Muscle of leg (tissue), 11 donors: ENCODE results near the gene COIL. TPM values are rescaled to one million over a fixed set of nuclear protein-coding genes. Genes with fewer than 3 reads are reported as not detected.
A peak's percentile ranks its signal among the peaks of the same experiment; 100 is the strongest.

Experiments used
- DNase-seq: peaks from one replicate; pipeline ENCODE4 v3.0.0; 2013
- H3K27ac ChIP-seq: one replicate; pipeline ENCODE4 v1.5.1; 2013; ENCODE audit warnings: mild to moderate bottlenecking, low read length, control low read depth
- H3K27me3 ChIP-seq: one replicate; pipeline ENCODE4 v1.6.1; 2013; ENCODE audit warnings: low read length; ENCODE audit not compliant: control insufficient read depth, insufficient read depth
- H3K36me3 ChIP-seq: one replicate; pipeline ENCODE4 v1.6.1; 2013; ENCODE audit warnings: low read length; ENCODE audit not compliant: control insufficient read depth, insufficient read depth
- H3K4me1 ChIP-seq: one replicate; pipeline ENCODE4 v1.6.1; 2013; ENCODE audit warnings: low read length; ENCODE audit not compliant: control insufficient read depth, insufficient read depth
- H3K4me3 ChIP-seq: one replicate; pipeline ENCODE4 v1.5.1; 2013; ENCODE audit warnings: low read length, control low read depth
- H3K9me3 ChIP-seq: replicated peaks from 2 replicates; pipeline ENCODE4 v1.6.1; 2013; ENCODE audit warnings: low read depth, low read length; ENCODE audit not compliant: control insufficient read depth
- WGBS: methylation state at CpG from one replicate; pipeline ENCODE4 v1.1.5; 2013; ENCODE audit warnings: missing lambda C conversion rate; ENCODE audit not compliant: insufficient coverage; 5-methylcytosine and 5-hydroxymethylcytosine counted together
- polyA plus RNA-seq, 8 donors: library from polyadenylated mRNA; unstranded; fragments of 120-200 nt; gene quantifications; one replicate each; pipeline versions ENCODE4 v1.2.1 to v1.2.3, GENCODE V29; 2013; ENCODE audit warnings: inconsistent platforms in 1 of 8, low replicate concordance in 1 of 8; ENCODE audit not compliant: insufficient read length in 8 of 8, insufficient read depth in 1 of 8
- total RNA-seq: library from RNA; stranded (reverse); fragments of 120-200 nt; gene quantifications from one replicate; pipeline ENCODE4 v1.2.4, GENCODE V29; 2013

The COIL gene
- total and polyA plus RNA-seq, 9 donors, result 13.9 to 19.1 (median 16.9) TPM

DNA sequence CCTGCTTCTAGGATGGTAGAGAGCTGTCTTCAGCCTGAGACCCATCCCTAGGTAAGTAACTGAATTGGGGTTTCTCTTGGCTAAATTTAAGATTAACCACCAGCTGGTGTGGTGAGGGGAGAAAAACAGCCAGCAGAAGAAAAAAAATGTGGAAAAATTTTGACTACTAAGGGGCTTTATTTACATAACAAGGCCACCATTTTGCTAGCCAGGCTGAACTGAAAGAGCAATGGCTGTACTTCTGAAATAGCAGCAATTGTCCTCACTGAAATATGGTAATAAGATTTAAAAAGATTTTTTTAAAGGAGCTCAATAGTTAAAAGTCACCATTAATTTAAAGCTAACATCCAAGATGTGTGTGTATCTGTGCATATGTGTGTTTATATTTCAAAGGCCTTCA, 34.6 kb downstream of the COIL start:
- H3K36me3 ChIP-seq, result no peaks in the 10 kb centered on the region
- H3K9me3 ChIP-seq, result peaks cover 8% of the 10 kb centered on the region
- no peaks in the 10 kb centered on the region for H3K27me3 ChIP-seq
- no peak overlapping the region for H3K27ac ChIP-seq
- H3K4me3 ChIP-seq, result no peak overlapping the region
- no peaks in the 10 kb centered on the region for H3K4me1 ChIP-seq
- DNase-seq, result no peak

GRCh38 chr17:56925088-56925487, 35.8 kb downstream of the COIL start:
- Histone ChIP-seq H3K27ac (no peak overlapping the region), H3K4me3 (no peak overlapping the region), H3K36me3 (no peaks in the 10 kb centered on the region), H3K9me3 (no peaks in the 10 kb centered on the region), H3K4me1 (no peaks in the 10 kb centered on the region), H3K27me3 (no peaks in the 10 kb centered on the region)
- WGBS, result 100% methylated on average over 1 of the region's 2 CpGs
- no peak for DNase-seq

DNA sequence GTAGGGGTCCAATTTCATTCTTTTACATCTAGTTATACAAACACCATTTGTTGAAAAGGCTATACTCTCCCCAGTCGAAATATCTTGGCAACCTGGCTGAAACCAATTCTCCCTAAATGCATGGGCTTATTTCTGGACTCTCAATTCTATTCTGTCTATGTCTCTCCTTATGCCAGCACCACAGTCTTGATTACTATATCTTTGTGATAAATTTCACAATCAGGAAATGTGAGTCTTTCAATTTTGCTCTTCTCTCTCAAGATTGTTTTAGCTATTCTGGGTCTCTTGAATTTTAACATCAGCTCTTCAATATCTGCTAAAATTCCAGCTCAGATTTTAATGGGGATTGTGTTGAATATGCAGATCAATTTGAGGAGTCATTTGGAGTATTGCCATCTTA, 41.1 kb downstream of the COIL start:
- H3K36me3 ChIP-seq, result no peaks in the 10 kb centered on the region
- H3K27ac ChIP-seq, result no peak overlapping the region
- no peaks in the 10 kb centered on the region for H3K27me3 ChIP-seq
- H3K4me1 ChIP-seq, result peaks cover 9% of the 10 kb centered on the region
- no peak overlapping the region for H3K4me3 ChIP-seq
- DNase-seq, result no peak
- no CpG with 5 or more reads among the region's 1 CpG for WGBS
- H3K9me3 ChIP-seq, result no peaks in the 10 kb centered on the region

- Histone ChIP-seq H3K27ac (no peak overlapping the region), H3K9me3 (no peaks in the 10 kb centered on the region), H3K27me3 (no peaks in the 10 kb centered on the region), H3K4me1 (peaks cover 9% of the 10 kb centered on the region), H3K4me3 (no peak overlapping the region), H3K36me3 (no peaks in the 10 kb centered on the region)
- no CpG with 5 or more reads among the region's 3 CpGs for WGBS
- no peak for DNase-seq
These were observed 41.9 kb downstream of the COIL start for GRCh38 chr17:56918916-56919315.

GRCh38 chr17:56917559-56918296, 43.1 kb downstream of the COIL start:
- no peak for DNase-seq
- Histone ChIP-seq H3K36me3 (no peaks in the 10 kb centered on the region), H3K9me3 (no peaks in the 10 kb centered on the region), H3K27me3 (no peaks in the 10 kb centered on the region), H3K4me3 (no peak overlapping the region), H3K27ac (no peak overlapping the region), H3K4me1 (peaks cover 14% of the 10 kb centered on the region)
- no CpG with 5 or more reads among the region's 4 CpGs for WGBS

DNA sequence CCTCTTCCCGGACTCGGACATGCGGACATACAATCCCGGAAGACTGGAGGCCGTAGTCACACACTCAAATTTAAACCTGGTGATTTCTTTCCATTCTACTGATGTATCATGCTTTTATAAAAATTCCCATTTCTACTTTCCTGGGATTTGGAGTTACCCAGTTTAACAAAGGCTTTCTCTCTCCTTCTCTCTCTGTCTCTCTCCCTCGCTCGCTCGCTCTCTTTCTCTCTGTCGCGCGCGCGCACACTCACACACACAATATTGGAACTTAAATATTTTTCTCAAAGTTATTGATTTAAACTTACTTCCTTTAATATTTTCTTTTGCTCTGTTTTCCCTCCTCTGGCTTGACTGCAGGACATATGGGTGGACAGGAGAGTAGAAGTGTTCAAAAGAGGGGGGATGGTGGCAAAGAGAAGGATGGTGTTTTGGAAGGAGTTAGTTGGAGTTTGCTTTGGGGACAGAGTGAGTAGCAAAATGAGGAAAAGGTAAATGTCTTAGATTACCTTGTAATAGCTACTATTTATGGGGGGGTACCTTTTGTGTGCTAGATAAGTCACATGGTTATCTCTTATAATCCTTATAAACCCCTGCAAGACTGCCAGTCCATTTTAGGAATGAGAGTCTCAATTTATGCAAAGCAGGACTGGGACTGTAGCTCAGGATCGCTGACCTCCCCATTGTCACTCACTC, 46.1 kb downstream of the COIL start:
- peaks cover 30% of the 10 kb centered on the region for H3K4me1 ChIP-seq
- no peaks in the 10 kb centered on the region for H3K9me3 ChIP-seq
- H3K4me3 ChIP-seq, result peak overlapping the region; percentile 92
- WGBS, result 11% methylated on average over 6 of the region's 14 CpGs
- peak overlapping the region; percentile 85 for H3K27ac ChIP-seq
- no peaks in the 10 kb centered on the region for H3K27me3 ChIP-seq
- peaks cover 6% of the 10 kb centered on the region for H3K36me3 ChIP-seq
- no peak for DNase-seq

- under 1% methylated on average over 58 of the region's 58 CpGs for WGBS
- H3K9me3 ChIP-seq, result no peaks in the 10 kb centered on the region
- peak within 1 kb of the TSS; percentile 92 for H3K4me3 ChIP-seq
- peak; percentile 92 for DNase-seq
- peaks cover 31% of the 10 kb centered on the region for H3K4me1 ChIP-seq
- peak within 1 kb of the TSS; percentile 85 for H3K27ac ChIP-seq
- peaks cover 6% of the 10 kb centered on the region for H3K36me3 ChIP-seq
- no peaks in the 10 kb centered on the region for H3K27me3 ChIP-seq
These were observed 46.8 kb downstream of the COIL start, which contains the start of gene TRIM25 for GRCh38 chr17:56913867-56914580. TRIM25 (minus strand) TSS chr17:56914049; CDS start chr17:56913988, 61 bp downstream.

- Histone ChIP-seq H3K9me3 (no peaks in the 10 kb centered on the region), H3K27ac (peak overlapping the region; percentile 76), H3K36me3 (peaks cover 6% of the 10 kb centered on the region), H3K27me3 (no peaks in the 10 kb centered on the region), H3K4me3 (peak overlapping the region; percentile 92), H3K4me1 (peaks cover 33% of the 10 kb centered on the region)
- DNase-seq, result peak; percentile 17
- 2% methylated on average over 44 of the region's 44 CpGs for WGBS
These were observed 47.4 kb downstream of the COIL start for GRCh38 chr17:56913353-56913866.

- peaks cover 8% of the 10 kb centered on the region for H3K36me3 ChIP-seq
- no peaks in the 10 kb centered on the region for H3K27me3 ChIP-seq
- no peaks in the 10 kb centered on the region for H3K9me3 ChIP-seq
- no peak overlapping the region for H3K27ac ChIP-seq
- peaks cover 33% of the 10 kb centered on the region for H3K4me1 ChIP-seq
- 34% methylated on average over 3 of the region's 7 CpGs for WGBS
- DNase-seq, result no peak
- H3K4me3 ChIP-seq, result peak overlapping the region; percentile 92
These were observed 47.9 kb downstream of the COIL start for GRCh38 chr17:56913000-56913311.
